Ramos (cell line): ENCODE results near the gene OSTM1.
"Not testable (repeated sequence)": the region's sequence is repeated elsewhere in the genome, so short reads cannot be mapped to it uniquely, and the experiment has no call there.

Source experiments
- in situ Hi-C: fragments of 300-500 bp; cut with MboI; formaldehyde crosslinking; loops from one replicate; pipeline ENCODE4 v1.14.3; 2022; ENCODE audit warnings: low sequenced_read_pairs; ENCODE audit not compliant: unreplicated experiment

Gene OSTM1

GRCh38 chr6:108027056-108027455 lies 47.5 kb downstream of the OSTM1 start:
- in situ Hi-C loops, result no loop called here

- in situ Hi-C loops, result no loop called here
Observed at GRCh38 chr6:108024427-108025073, 50.0 kb downstream of the OSTM1 start.

DNA sequence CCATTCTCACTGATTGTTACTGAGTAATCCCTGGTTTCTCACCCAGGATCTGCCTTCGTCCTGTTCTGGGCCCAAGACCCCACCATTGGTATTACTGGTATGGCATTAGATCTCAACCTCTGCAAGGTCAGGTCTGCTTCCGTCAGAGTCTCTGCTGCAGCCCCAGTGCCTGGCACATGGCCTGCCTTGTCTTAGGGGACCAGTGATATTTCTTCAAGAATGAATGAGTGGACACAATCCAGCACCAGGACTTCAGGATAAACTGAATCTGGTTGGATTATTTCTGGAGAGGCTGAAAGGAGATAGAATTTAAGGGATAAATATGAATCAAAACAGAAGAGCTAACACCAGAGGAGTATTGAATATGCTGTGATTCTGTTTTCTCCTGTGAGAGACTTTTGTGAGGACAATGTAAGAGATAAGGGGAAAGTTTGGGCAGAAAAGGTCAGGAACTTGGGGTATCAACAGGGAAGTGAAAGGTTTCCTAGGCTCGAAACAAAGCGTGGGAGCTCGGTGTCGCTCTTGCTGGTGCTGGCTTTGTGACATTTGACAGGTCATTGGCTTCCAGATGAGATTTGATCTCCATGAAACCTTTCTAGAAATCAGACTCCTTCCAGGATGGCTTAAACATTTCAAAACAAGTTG lies 53.9 kb downstream of the OSTM1 start:
- in situ Hi-C loops, result no loop called here

GRCh38 chr6:108016283-108016682 lies 58.3 kb downstream of the OSTM1 start:
- in situ Hi-C loops, result not testable (repeated sequence)

GRCh38 chr6:108013787-108014439 lies 60.6 kb downstream of the OSTM1 start:
- in situ Hi-C loops, result no loop called here

DNA sequence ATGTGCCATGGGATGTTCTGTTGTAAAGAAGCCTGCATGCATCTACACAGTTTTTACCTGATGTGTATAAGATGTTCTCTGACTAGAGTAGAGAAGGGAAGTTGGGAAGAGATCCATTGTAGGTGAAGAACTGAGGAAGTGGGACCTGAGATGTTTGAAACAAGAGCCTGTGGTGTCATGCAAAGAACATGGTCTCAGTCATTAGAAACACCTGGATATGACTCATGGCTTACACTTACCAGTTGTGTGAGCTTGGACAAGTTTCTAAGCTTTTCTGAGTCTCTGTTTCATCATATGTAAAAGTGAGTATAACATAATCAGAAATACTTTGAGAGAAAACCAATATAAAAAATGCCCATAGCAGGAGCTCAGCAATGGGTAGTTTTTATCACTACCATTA lies 64.6 kb downstream of the OSTM1 start:
- in situ Hi-C loops, result no loop called here

- in situ Hi-C loops, result not testable (repeated sequence)
Observed at GRCh38 chr6:108009258-108009657, 65.3 kb downstream of the OSTM1 start.

GRCh38 chr6:108008363-108008762 lies 66.2 kb downstream of the OSTM1 start:
- in situ Hi-C loops, result no loop called here

GRCh38 chr6:108005961-108006360 lies 68.6 kb downstream of the OSTM1 start:
- in situ Hi-C loops, result no loop called here

GRCh38 chr6:108004861-108005260 lies 69.7 kb downstream of the OSTM1 start:
- in situ Hi-C loops, result no loop called here

- in situ Hi-C loops, result no loop called here
Observed at GRCh38 chr6:108002365-108003221, 71.9 kb downstream of the OSTM1 start.

DNA sequence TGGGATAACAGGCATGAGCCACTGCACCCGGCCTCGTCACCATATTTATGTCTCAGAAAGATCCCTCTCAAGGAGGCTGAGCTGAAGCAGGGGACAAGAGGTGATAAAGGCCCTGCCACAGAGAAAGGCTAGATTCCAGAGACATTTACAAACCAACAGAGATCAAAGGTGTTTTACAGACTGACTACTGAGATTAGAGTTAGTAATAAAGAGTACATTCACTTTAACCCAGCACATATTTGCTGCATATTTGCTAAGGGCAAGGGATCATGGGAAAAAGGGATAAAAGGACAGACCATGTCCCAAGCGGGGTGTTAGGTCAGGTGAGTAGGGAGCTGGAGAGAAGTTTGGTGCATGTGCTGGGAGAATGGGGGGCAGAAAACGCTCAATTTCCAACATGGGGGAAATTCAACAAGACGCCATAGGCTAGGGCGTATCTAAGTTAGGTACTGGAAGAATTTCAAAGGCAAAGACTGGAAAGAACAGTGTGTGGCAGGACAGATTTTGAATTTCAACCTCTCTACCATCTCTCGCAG lies 72.8 kb downstream of the OSTM1 start:
- in situ Hi-C loops, result no loop called here

DNA sequence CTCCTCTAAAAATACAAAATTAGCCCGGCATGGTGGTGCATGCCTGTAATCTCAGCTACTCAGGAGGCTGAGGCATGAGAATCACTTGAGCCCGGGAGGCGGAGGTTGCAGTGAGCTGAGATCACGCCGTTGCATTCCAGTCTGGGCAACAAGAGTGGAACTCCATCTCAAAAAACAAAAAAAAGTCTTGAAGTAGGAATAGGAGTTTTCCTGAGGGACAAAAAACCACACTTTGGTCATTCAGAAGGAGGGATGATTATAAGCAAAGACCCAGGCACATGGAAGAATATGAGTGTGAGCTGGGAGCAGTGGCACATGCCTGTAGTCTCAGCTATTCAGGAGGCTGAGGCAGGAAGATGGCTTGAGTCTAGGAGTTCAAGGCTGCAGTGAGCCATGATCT lies 74.3 kb downstream of the OSTM1 start:
- in situ Hi-C loops, result not testable (repeated sequence)

- in situ Hi-C loops, result loop anchor here (25.0 kb wide), 1 partner anchor 513 kb away; no protein-coding TSS in a partner anchor
Observed at GRCh38 chr6:107999341-107999740, 75.2 kb downstream of the OSTM1 start.

DNA sequence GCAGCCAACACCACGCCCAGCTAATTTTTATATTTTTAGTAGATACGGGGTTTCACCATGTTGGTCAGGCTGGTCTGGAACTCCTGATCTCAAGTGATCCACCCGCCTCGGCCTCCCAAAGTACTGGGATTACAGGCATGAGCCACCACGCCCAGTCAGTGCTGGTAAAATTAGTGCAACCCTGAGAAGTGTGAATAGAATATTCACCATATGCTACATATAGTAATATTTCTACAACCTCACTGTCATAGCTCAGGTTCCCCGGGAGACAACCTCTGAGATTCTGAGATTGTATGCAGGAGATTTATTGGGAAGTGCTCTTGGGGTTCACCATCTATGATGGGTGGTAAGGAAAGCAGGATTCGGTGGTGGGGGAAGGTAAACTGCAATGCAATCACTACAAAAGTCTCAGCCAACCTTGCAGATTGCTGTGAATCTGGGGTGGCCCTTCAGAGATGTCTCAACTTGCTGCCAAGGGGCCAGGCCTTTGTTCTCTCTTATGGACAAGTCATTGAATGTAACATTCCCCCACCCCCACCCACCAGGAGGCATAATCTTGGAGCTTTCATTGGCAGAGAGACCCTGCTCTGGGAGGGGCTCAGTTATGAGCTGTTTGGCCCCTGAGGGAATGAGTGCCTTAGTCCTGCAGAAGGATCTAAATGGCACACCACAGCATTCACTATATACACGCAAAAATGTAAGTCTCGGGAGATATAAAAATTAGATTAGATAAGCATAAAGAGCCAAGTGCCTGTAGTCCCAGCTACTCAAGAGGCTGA lies 82.6 kb downstream of the OSTM1 start:
- in situ Hi-C loops, result loop anchor here (25.0 kb wide), 1 partner anchor 520 kb away; no protein-coding TSS in a partner anchor
